GM18858 (cell line): ENCODE measurements around the gene TOX2.

ENCODE experiments used
- ATAC-seq: cut with Tn5 transposase; IDR thresholded peaks from one replicate; pipeline ENCODE4 v1.9.1; 2021; ENCODE audit not compliant: unreplicated experiment

Gene TOX2

GRCh38 chr20:43914311-43915210 is at the start of gene TOX2:
TOX2 (plus strand) TSS chr20:43914852; CDS start chr20:43914892, 40 bp downstream.
- ATAC-seq, result no peak

GRCh38 chr20:43868091-43868490 is 46.6 kb upstream of the TOX2 start:
- no peak for ATAC-seq

- ATAC-seq, result no peak
Measured at GRCh38 chr20:43870484-43870883, 44.2 kb upstream of the TOX2 start.

- ATAC-seq, result no peak
Measured at GRCh38 chr20:43878776-43879175, 35.9 kb upstream of the TOX2 start.

- no peak for ATAC-seq
Measured at GRCh38 chr20:43893930-43894329, 20.7 kb upstream of the TOX2 start.

- no peak for ATAC-seq
Measured at GRCh38 chr20:43894491-43894890, 20.2 kb upstream of the TOX2 start.

- ATAC-seq, result no peak
Measured at GRCh38 chr20:43895235-43895634, 19.4 kb upstream of the TOX2 start.

- no peak for ATAC-seq
Measured at GRCh38 chr20:43899274-43900120, 15.2 kb upstream of the TOX2 start.

- ATAC-seq, result no peak
Measured at GRCh38 chr20:43900121-43900466, 14.6 kb upstream of the TOX2 start.

GRCh38 chr20:43900496-43900895 is 14.2 kb upstream of the TOX2 start:
- no peak for ATAC-seq

GRCh38 chr20:43901296-43901695 is 13.4 kb upstream of the TOX2 start:
- no peak for ATAC-seq

GRCh38 chr20:43903953-43904826 is 10.5 kb upstream of the TOX2 start:
- ATAC-seq, result no peak

- ATAC-seq, result no peak
Measured at GRCh38 chr20:43904827-43905177, 9.8 kb upstream of the TOX2 start.

- ATAC-seq, result no peak
Measured at GRCh38 chr20:43906505-43907034, 8.1 kb upstream of the TOX2 start.

- no peak for ATAC-seq
Measured at GRCh38 chr20:43909211-43909610, 5.4 kb upstream of the TOX2 start.

GRCh38 chr20:43909720-43910119 is 4.9 kb upstream of the TOX2 start:
- ATAC-seq, result no peak

GRCh38 chr20:43910564-43910963 is 4.1 kb upstream of the TOX2 start:
- no peak for ATAC-seq

GRCh38 chr20:43911066-43911465 is 3.6 kb upstream of the TOX2 start:
- no peak for ATAC-seq

- ATAC-seq, result no peak
Measured at GRCh38 chr20:43913291-43914025, 1.2 kb upstream of the TOX2 start.
